Fibroblast of pulmonary artery (primary cell): ENCODE measurements around the gene EIF4E3.

Experiments
- DNase-seq: peaks from one replicate; pipeline ENCODE4 v3.0.0-alpha.2; 2010; ENCODE audit warnings: low read depth
- H3K4me3 ChIP-seq: replicated peaks from 2 replicates; pipeline ENCODE4 v1.5.1; 2011; ENCODE audit warnings: low read depth, mild to moderate bottlenecking, control low read depth, low read length, moderate library complexity
- TF ChIP-seq, protein P1 (sequence below): IDR thresholded peaks from 2 replicates; pipeline ENCODE4 v1.5.1; 2011; ENCODE audit warnings: mild to moderate bottlenecking, control low read depth, low read length, inconsistent platforms; ENCODE audit errors: missing control alignments

EIF4E3 gene

DNA sequence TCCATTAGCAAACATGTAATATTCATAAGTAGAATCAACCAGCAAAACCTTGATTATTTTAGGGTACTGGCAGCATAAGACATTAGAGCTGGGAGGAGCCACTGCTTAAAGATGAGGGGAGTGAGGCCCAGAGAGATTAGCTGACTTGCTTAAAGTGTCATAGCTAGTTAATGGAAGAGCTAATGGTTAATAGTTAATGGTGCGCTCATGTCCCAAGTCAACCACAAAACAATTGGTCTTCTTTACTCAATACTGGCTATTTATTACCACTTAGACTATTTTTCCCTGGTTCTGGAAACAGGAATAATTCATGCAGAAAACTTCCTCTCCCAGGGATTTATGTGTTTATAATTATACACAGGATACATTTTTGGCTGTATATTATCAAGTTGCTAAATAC is 33.1 kb downstream of the EIF4E3 start:
- no peak for DNase-seq
- TF ChIP-seq, protein P1, sequence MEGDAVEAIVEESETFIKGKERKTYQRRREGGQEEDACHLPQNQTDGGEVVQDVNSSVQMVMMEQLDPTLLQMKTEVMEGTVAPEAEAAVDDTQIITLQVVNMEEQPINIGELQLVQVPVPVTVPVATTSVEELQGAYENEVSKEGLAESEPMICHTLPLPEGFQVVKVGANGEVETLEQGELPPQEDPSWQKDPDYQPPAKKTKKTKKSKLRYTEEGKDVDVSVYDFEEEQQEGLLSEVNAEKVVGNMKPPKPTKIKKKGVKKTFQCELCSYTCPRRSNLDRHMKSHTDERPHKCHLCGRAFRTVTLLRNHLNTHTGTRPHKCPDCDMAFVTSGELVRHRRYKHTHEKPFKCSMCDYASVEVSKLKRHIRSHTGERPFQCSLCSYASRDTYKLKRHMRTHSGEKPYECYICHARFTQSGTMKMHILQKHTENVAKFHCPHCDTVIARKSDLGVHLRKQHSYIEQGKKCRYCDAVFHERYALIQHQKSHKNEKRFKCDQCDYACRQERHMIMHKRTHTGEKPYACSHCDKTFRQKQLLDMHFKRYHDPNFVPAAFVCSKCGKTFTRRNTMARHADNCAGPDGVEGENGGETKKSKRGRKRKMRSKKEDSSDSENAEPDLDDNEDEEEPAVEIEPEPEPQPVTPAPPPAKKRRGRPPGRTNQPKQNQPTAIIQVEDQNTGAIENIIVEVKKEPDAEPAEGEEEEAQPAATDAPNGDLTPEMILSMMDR, result no peak
- H3K4me3 ChIP-seq, result no peak overlapping the region

DNA sequence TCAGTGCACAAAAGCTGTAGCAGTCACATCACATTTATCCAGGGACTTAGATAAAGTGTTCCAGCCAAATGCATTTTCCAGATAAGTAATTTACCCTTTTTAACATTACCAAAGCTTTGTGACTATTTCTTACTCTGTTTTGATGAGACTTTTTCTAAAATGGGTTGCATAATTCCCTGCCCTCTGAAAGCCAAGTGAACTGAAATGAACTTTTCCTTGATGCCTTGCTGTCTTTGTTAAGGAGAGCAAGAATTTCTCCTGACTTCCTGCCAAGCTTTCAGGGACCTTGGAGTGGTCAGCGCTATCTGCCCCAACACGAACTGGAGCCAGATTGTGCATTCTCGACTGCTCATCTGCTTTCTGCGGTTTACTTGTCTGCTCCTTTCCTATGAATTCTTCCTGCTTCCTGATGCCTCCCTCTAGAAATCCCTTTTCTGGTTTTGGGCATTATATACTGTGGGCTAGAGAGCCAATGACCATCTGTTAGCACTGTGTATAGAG is 34.8 kb downstream of the EIF4E3 start:
- H3K4me3 ChIP-seq, result no peak overlapping the region
- DNase-seq, result peak; percentile 87
- TF ChIP-seq, protein P1, result no peak

DNA sequence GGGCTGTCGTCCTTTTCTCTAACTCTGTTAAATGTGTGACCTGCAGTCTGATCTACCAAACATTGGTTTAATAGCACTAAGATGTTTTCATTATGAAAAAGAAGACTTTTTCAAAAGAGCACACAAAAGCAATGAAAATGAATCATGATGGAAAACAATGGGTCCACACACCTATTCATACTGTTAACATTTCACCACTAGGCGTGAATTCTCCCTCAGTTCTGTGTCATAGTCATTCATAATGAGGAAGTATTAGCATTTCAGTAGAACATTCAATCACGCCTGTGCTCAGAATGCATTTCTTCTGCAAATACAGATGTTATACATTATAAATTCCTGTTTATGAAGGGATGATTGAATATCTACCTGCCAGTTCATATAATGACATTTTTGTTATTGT is 35.9 kb downstream of the EIF4E3 start:
- TF ChIP-seq, protein P1, result no peak
- no peak for DNase-seq
- no peak overlapping the region for H3K4me3 ChIP-seq

DNA sequence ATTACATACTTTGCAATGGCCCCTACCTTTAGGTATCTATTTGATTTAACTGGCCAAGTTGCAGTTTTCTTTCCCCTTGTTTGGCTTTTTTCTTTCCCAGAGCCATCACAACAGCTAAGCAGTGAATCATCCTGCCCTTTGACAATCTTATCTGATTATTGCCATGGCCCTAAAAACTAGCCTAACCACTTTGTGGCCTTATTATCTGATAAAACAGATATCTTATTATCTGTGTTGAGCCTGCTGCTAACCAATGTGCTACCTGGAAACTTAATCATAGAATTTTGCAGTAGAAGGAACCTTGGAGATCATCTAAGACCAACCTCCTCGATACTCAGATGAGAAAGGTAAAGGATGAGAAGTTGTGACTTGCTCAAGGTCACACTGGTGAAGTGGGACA is 37.1 kb downstream of the EIF4E3 start:
- TF ChIP-seq, protein P1, result no peak
- DNase-seq, result no peak
- no peak overlapping the region for H3K4me3 ChIP-seq

DNA sequence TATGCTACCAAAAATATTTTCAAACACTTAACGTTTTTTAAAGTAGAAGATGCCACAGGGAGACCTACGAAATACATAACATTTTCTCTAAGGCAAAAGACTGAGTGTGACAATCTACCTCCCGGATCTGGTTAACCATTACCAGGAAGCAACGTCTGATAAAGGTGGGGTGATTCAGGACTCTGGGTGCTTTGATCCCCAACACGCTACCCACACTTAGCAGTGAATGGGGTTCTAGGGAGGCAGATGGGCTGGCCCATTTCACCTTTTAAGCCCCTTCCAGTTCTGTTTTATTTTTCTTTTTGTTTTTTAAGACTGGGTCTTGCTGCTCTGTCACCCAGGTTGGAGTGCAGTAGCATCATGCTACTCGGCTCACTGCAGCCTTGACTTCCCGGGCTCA is 39.5 kb downstream of the EIF4E3 start:
- no peak overlapping the region for H3K4me3 ChIP-seq
- DNase-seq, result no peak
- TF ChIP-seq, protein P1, result no peak

DNA sequence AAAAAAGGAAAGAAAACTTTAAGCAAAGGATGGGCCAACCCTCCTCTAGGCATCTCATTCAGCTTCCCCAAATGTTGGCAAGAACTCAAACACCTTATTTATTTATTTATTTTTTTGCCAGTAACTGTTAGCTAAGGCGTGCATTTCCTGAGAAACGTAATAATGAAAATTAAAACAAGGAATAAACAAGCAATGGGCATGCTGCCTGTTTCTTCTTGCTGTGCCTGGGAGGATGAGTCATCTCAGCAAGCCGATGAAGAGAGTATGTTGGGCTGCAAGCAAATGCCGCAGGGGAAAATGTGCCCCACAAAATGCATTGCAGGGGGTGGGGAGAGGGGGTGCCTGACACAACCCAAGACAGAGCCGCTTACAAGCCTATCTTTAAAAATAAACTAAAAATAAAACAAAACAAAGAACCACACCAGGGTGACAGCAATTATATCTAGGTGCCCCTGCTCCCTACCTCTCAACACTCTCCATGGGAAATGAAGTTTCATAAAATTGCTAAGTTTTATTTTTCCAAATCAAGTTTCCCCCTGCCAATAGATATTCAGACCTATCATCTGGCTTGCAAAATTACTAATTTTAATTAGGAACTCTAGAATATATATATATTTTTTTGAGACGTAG is 40.3 kb downstream of the EIF4E3 start:
- TF ChIP-seq, protein P1, result no peak
- peak; percentile 78 for DNase-seq
- H3K4me3 ChIP-seq, result no peak overlapping the region
